Measurements from ENCODE around the gene KIAA1549.
"Not testable (repeated sequence)": the region's sequence is repeated elsewhere in the genome, so short reads cannot be mapped to it uniquely, and the experiment has no call there.

KIAA1549 gene

GRCh38 chr7:138821912-138822311 lies 159.3 kb downstream of the KIAA1549 start:
- no peak for DNase-seq (ENCODE audit: low read depth in 3 of 3, low spot score in 1 of 3)

- DNase-seq (ENCODE audit: low read depth in 3 of 3, low spot score in 1 of 3), result no peak
Measured at GRCh38 chr7:138819625-138820024, 161.6 kb downstream of the KIAA1549 start.

GRCh38 chr7:138816650-138817049 lies 164.5 kb downstream of the KIAA1549 start:
- no peak for DNase-seq (ENCODE audit: low read depth in 3 of 3, low spot score in 1 of 3)

- no peak for DNase-seq (ENCODE audit: low read depth in 3 of 3, low spot score in 1 of 3)
Measured at GRCh38 chr7:138814816-138815332, 166.3 kb downstream of the KIAA1549 start.

GRCh38 chr7:138813945-138814344 lies 167.2 kb downstream of the KIAA1549 start:
- no peak for DNase-seq (ENCODE audit: low read depth in 3 of 3, low spot score in 1 of 3)

GRCh38 chr7:138811327-138811726 lies 169.9 kb downstream of the KIAA1549 start:
- not testable (repeated sequence) for DNase-seq (ENCODE audit: low read depth in 3 of 3, low spot score in 1 of 3)

- no peak for DNase-seq (ENCODE audit: low read depth in 3 of 3, low spot score in 1 of 3)
Measured at GRCh38 chr7:138809346-138809745, 171.8 kb downstream of the KIAA1549 start.

- DNase-seq (ENCODE audit: low read depth in 3 of 3, low spot score in 1 of 3), result no peak
Measured at GRCh38 chr7:138804618-138805017, 176.6 kb downstream of the KIAA1549 start.

GRCh38 chr7:138802706-138803105 lies 178.5 kb downstream of the KIAA1549 start:
- no peak for DNase-seq (ENCODE audit: low read depth in 3 of 3, low spot score in 1 of 3)

- no peak for DNase-seq (ENCODE audit: low read depth in 3 of 3, low spot score in 1 of 3)
Measured at GRCh38 chr7:138801256-138801655, 179.9 kb downstream of the KIAA1549 start.

- DNase-seq (ENCODE audit: low read depth in 3 of 3, low spot score in 1 of 3), result no peak
Measured at GRCh38 chr7:138799336-138800000, 181.7 kb downstream of the KIAA1549 start.

GRCh38 chr7:138798836-138799235 lies 182.4 kb downstream of the KIAA1549 start:
- DNase-seq (ENCODE audit: low read depth in 3 of 3, low spot score in 1 of 3), result no peak

GRCh38 chr7:138797715-138798320 lies 183.4 kb downstream of the KIAA1549 start, which contains the start of the genes ATP6V0A4 and TMEM213:
Gene ATP6V0A4 (minus strand): TSS chr7:138798196. CDS start chr7:138771247, 26,949 bp downstream.
Gene TMEM213 (plus strand): TSS chr7:138797994. CDS start chr7:138798105, 111 bp downstream.
- DNase-seq (ENCODE audit: low read depth in 3 of 3, low spot score in 1 of 3), result no peak

- not testable (repeated sequence) for DNase-seq (ENCODE audit: low read depth in 3 of 3, low spot score in 1 of 3)
Measured at GRCh38 chr7:138797046-138797445, 184.1 kb downstream of the KIAA1549 start.

- no peak for DNase-seq (ENCODE audit: low read depth in 3 of 3, low spot score in 1 of 3)
Measured at GRCh38 chr7:138796038-138796615, 185.1 kb downstream of the KIAA1549 start.

GRCh38 chr7:138785587-138786437 lies 195.4 kb downstream of the KIAA1549 start:
- DNase-seq (ENCODE audit: low read depth in 3 of 3, low spot score in 1 of 3), result no peak

GRCh38 chr7:138784692-138785091 lies 196.5 kb downstream of the KIAA1549 start:
- no peak for DNase-seq (ENCODE audit: low read depth in 3 of 3, low spot score in 1 of 3)

All from stimulated activated CD4-positive, alpha-beta T cell treated with anti-CD3 and anti-CD28 coated beads, TNF-alpha, amount 100 ng/mL, for 1 hour (primary cell).